Panc1 (cell line): ENCODE results near the gene SEC22A. TPM values are rescaled to one million over a fixed set of nuclear protein-coding genes. Genes with fewer than 3 reads are reported as not detected.

Experiments
- ATAC-seq: fragments of 200-7000 bp; cut with Tn5 transposase; 2 replicates; pipeline ENCODE4 v1.9.1; 2020; ENCODE audit warnings: mild to moderate bottlenecking, moderate library complexity
- BruUV-seq: library from RNA; stranded (reverse); fragments of 400-500 nt; replicated peaks from 2 replicates; lab custom pipeline; 2021; lab: Mats Ljungman, UMichigan
- CTCF ChIA-PET: fragments of 300-600 bp; sonication (Branson Sonifier 250); formaldehyde crosslinking; loops from one replicate; lab custom pipeline; 2022; ENCODE audit warnings: antibody characterized with exemption; lab: Charles Lee
- POLR2A ChIA-PET: fragments of 300-600 bp; sonication (Branson Sonifier 250); formaldehyde crosslinking; loops from one replicate; lab custom pipeline; 2022; ENCODE audit warnings: antibody characterized with exemption; lab: Charles Lee
- DNase-seq: peaks from one replicate; pipeline ENCODE4 v3.0.0-alpha.2; 2010; ENCODE audit warnings: low read depth, low spot score
- H3K27ac ChIP-seq: 2 replicates; pipeline ENCODE4 v1.5.1; 2011; ENCODE audit warnings: mild to moderate bottlenecking, low read length, inconsistent platforms
- H3K27me3 ChIP-seq: fragments of 200-500 bp; sonication (Bioruptor generic); 2 replicates; pipeline ENCODE4 v1.6.0; 2014; ENCODE audit warnings: low read length, inconsistent platforms; ENCODE audit not compliant: control insufficient read depth, insufficient read depth
- H3K36me3 ChIP-seq: fragments of 200-500 bp; sonication (Bioruptor generic); 2 replicates; pipeline ENCODE4 v1.5.1; 2014; ENCODE audit warnings: inconsistent platforms, mild to moderate bottlenecking, low read length, moderate library complexity; ENCODE audit not compliant: control insufficient read depth, insufficient read depth
- H3K4me1 ChIP-seq: 2 replicates; pipeline ENCODE4 v1.5.1; 2011; ENCODE audit warnings: inconsistent platforms, mild to moderate bottlenecking, low read length, moderate library complexity; ENCODE audit not compliant: control insufficient read depth, insufficient read depth
- H3K4me3 ChIP-seq, 2 experiments: 2 replicates each; pipeline ENCODE4 v1.5.1; 2011 to 2012; ENCODE audit warnings: low read depth in 2 of 2, low read length in 2 of 2, mild to moderate bottlenecking in 2 of 2, inconsistent platforms in 1 of 2, moderate library complexity in 1 of 2
- H3K9me3 ChIP-seq: fragments of 200-500 bp; sonication (Bioruptor generic); 2 replicates; pipeline ENCODE4 v1.5.1; 2014; ENCODE audit warnings: low read depth, mild to moderate bottlenecking, inconsistent platforms, low read length, moderate library complexity; ENCODE audit not compliant: control insufficient read depth, insufficient read depth
- POLR2AphosphoS5 ChIP-seq: IDR thresholded peaks from 2 replicates; pipeline ENCODE4 v1.6.1; 2012; ENCODE audit warnings: mild to moderate bottlenecking, low read depth, low read length, moderate library complexity
- SIN3A ChIP-seq: IDR thresholded peaks from 2 replicates; pipeline ENCODE4 v1.6.1; 2012; ENCODE audit warnings: low read depth, mild to moderate bottlenecking, low read length, moderate library complexity, borderline replicate concordance; ENCODE audit not compliant: insufficient read depth
- TCF7L2 ChIP-seq: IDR thresholded peaks from 2 replicates; pipeline ENCODE4 v1.6.1; 2011; ENCODE audit warnings: mild to moderate bottlenecking, low read depth, low read length, inconsistent platforms
- in situ Hi-C: cut with HindIII; loops from 2 replicates; pipeline ENCODE4 v1.10.0; 2016; ENCODE audit warnings: low sequenced_read_pairs, low pct_unique_long_range_greater_than_20kb
- intact Hi-C: fragments of 100-400 bp; cut with micrococcal nuclease; formaldehyde crosslinking; loops from one replicate; pipeline ENCODE4 v1.10.0; 2022; ENCODE audit not compliant: unreplicated experiment
- total RNA-seq: library from RNA; stranded (reverse); gene quantifications from one replicate; pipeline ENCODE4 v1.2.1, GENCODE V29; 2021; ENCODE audit not compliant: unreplicated experiment
- TF ChIP-seq, protein P1 (sequence below): fragments of 450-650 bp; IDR thresholded peaks from 2 replicates; pipeline ENCODE4 v1.5.1; 2017; ENCODE audit warnings: mild to moderate bottlenecking
- TF ChIP-seq, protein P2 (sequence below), 2 experiments: IDR thresholded peaks; 2 replicates each; pipeline ENCODE4 v1.6.1; 2011 to 2012; ENCODE audit warnings: low read depth in 2 of 2, control low read depth in 1 of 2, low read length in 1 of 2, mild to moderate bottlenecking in 1 of 2, moderate library complexity in 1 of 2; ENCODE audit not compliant: insufficient read depth in 1 of 2

The SEC22A gene
- total RNA-seq, 1 experiment from 2014 or later = 22.7 TPM

DNA sequence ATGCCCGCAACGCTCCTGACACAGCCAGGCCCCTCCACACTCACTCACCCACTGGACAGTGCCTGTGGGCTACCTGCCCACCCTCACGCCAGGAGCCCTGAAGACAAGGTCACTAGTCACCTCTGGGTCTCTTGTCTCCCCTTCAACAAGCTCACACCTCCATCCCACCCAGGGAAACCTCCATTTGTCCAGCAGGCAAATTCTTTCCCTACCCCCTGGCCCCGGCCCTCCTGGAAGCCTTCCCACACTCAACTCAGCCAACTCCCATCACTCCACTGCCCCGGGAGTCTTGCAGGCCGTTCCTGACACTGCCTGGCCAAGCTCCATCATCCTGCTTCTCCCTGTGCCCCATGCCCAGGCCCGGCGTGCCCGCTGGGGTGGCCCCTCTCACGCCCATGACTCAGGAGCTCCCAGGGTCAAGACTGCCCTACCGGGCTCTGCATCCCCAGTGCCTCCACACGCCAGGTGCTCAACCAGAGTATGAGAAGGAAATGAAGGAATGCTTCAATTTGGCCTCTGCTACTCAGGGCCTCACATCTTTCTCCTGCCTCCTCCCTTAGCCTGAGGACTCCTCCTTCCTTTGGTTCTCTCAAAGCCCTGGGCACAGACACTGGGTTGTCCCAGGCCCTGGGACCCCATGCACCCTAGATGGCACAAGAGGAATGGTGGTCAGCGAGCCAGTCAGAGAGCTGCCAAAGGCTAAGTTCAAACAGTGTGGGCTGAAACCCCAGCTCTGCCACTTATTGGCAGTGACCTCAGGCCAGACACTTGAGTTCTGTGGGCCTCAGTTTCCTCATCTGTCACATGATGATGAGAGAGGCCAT is 88.6 kb downstream of the SEC22A start:
- POLR2A ChIA-PET = no interaction called here

DNA sequence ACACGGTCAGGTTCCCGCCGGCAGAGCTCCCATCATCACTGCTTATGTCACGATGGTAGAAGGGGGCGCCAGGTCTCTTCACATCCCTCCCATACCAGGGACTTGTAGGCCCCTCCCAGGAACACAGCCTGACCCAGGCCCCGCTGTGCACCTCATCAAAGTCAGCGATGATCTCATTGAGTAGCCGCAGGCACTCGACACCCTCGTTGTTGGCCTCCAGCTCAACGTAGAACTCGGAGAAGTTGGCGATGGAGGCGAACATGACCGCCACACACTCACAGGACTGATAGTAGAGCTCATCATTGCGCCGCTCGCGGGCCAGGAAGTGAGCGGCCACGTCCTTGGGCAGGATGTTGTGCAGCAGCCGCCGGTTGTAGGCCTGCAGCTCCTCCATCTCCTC is 89.2 kb downstream of the SEC22A start:
- Histone ChIP-seq H3K9me3 (no peaks in the 10 kb centered on the region), H3K4me1 (no peaks in the 10 kb centered on the region), H3K4me3 (no peak overlapping the region), H3K36me3 (no peaks in the 10 kb centered on the region), H3K27me3 (peaks cover 6% of the 10 kb centered on the region), H3K27ac (no peak overlapping the region)
- in situ Hi-C loops = no loop called here
- DNase-seq (no peak), ATAC-seq (no peak)
- TF ChIP-seq, protein P1, sequence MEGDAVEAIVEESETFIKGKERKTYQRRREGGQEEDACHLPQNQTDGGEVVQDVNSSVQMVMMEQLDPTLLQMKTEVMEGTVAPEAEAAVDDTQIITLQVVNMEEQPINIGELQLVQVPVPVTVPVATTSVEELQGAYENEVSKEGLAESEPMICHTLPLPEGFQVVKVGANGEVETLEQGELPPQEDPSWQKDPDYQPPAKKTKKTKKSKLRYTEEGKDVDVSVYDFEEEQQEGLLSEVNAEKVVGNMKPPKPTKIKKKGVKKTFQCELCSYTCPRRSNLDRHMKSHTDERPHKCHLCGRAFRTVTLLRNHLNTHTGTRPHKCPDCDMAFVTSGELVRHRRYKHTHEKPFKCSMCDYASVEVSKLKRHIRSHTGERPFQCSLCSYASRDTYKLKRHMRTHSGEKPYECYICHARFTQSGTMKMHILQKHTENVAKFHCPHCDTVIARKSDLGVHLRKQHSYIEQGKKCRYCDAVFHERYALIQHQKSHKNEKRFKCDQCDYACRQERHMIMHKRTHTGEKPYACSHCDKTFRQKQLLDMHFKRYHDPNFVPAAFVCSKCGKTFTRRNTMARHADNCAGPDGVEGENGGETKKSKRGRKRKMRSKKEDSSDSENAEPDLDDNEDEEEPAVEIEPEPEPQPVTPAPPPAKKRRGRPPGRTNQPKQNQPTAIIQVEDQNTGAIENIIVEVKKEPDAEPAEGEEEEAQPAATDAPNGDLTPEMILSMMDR = no peak
- TF ChIP-seq TCF7L2 = no peak
- intact Hi-C loops = no loop called here
- CTCF ChIA-PET = no interaction called here
- no TSS peak for BruUV-seq
- POLR2A ChIA-PET = no interaction called here

More for the DNA sequence above, 88.6 kb downstream of the SEC22A start:
- H3K9me3 ChIP-seq = no peaks in the 10 kb centered on the region
- in situ Hi-C loops = no loop called here
- H3K4me3 ChIP-seq = no peak overlapping the region
- intact Hi-C loops = no loop called here
- no peak for TF ChIP-seq SIN3A
- TF ChIP-seq POLR2AphosphoS5 = no peak
- TF ChIP-seq, protein P1 = no peak
- TF ChIP-seq, protein P2, sequence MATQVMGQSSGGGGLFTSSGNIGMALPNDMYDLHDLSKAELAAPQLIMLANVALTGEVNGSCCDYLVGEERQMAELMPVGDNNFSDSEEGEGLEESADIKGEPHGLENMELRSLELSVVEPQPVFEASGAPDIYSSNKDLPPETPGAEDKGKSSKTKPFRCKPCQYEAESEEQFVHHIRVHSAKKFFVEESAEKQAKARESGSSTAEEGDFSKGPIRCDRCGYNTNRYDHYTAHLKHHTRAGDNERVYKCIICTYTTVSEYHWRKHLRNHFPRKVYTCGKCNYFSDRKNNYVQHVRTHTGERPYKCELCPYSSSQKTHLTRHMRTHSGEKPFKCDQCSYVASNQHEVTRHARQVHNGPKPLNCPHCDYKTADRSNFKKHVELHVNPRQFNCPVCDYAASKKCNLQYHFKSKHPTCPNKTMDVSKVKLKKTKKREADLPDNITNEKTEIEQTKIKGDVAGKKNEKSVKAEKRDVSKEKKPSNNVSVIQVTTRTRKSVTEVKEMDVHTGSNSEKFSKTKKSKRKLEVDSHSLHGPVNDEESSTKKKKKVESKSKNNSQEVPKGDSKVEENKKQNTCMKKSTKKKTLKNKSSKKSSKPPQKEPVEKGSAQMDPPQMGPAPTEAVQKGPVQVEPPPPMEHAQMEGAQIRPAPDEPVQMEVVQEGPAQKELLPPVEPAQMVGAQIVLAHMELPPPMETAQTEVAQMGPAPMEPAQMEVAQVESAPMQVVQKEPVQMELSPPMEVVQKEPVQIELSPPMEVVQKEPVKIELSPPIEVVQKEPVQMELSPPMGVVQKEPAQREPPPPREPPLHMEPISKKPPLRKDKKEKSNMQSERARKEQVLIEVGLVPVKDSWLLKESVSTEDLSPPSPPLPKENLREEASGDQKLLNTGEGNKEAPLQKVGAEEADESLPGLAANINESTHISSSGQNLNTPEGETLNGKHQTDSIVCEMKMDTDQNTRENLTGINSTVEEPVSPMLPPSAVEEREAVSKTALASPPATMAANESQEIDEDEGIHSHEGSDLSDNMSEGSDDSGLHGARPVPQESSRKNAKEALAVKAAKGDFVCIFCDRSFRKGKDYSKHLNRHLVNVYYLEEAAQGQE (IDR thresholded peaks at IDR 0.05; ENCODE audit: insufficient read depth in 1 of 2, low read depth in 2 of 2, low read length in 1 of 2) = no peak
- no peak for TF ChIP-seq TCF7L2
- no peaks in the 10 kb centered on the region for H3K4me1 ChIP-seq
- CTCF ChIA-PET = no interaction called here
- peaks cover 6% of the 10 kb centered on the region for H3K27me3 ChIP-seq
- H3K36me3 ChIP-seq = no peaks in the 10 kb centered on the region
- DNase-seq = no peak
- H3K27ac ChIP-seq = no peak overlapping the region
- no peak for ATAC-seq
- BruUV-seq = no TSS peak
